AG08395 (cell line): Measurements from ENCODE around the gene GSG1L2.

Source experiments
- DNase-seq: peaks from one replicate; pipeline ENCODE4 v3.0.0; 2012; ENCODE audit warnings: mixed read lengths, low spot score

The GSG1L2 gene

DNA sequence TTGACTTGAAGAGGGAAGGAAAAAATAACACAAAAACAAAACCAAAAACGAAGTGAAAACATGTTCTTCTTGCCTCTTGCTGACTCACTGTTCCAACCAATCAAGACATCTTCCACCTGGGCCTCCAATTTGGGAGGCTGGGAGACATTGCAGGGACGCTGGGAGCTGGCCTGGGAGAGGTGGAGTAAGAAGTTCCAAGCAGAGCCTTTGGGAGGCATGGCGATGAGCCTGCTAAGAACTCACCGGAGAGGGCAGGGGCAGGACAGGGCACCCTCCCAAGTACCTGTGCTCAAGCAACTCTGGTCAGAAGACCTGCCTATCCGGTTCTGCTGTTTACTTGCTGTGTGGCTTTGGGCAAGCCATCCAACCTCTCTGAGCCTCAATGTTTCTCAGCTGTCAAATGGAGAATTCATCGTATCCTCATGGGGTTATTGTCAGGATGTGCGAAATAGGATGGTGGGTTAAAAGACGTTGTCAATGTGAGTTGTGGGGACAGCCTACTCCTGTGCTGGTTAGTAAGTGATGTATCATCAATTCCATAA lies 3.0 kb upstream of the GSG1L2 start:
- DNase-seq, result no peak

DNA sequence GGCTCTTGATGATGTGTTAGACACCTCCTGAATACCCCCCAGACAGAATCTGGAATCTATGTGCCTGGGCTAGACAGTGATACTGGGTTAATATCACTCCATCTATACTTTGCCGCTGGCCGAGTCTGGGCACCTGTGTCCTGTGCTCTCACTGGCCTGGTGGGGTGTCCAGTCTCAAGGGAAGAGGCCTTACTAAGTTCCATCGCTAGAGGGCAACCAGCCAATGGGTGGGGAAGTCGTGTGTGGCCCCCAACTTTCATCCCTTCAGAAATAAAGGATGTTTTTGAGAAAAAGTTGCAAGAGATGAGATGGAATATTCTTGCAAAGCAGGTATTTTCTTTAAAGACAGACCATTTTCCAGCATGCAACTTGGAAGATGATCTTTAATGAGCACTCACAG lies 2.2 kb upstream of the GSG1L2 start:
- DNase-seq, result no peak

DNA sequence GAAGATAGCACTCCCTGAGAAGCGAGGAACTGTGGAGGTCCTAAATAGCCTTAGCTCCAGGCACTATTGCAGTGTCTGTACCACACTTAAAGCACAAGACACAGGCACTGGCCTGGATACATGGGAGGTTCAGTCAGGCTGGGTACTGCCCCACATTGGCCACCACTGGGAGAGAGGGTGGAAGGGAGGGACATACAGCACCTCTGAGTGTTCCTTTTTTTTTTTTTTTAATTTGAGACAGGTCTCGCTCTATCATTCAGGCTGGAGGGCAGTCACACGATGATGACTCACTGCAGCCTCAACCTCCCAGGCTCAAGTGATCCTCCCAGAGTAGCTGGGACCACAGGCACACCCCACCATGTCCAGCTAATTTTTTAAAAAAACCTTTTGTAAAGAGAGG lies 1.4 kb downstream of the GSG1L2 start:
- DNase-seq, result no peak

DNA sequence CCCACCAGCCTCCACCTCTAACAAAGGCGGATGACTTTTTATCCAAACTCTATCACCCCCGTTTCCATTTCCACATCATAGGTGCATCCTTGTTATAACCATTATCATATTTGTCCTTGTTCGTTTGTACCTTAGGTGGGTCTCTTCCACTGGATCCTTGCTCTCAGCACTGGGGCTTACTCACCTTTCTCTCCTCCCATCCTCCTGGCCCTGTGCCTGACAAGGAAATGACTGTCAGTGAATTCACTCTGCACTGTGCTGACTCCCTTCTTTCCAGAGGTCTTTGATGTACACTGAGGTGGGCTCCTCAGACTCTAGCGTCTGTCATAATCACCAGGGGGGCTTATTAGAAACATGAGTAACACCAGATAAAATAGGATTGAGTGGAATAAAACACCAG lies 3.1 kb downstream of the GSG1L2 start:
- no peak for DNase-seq

DNA sequence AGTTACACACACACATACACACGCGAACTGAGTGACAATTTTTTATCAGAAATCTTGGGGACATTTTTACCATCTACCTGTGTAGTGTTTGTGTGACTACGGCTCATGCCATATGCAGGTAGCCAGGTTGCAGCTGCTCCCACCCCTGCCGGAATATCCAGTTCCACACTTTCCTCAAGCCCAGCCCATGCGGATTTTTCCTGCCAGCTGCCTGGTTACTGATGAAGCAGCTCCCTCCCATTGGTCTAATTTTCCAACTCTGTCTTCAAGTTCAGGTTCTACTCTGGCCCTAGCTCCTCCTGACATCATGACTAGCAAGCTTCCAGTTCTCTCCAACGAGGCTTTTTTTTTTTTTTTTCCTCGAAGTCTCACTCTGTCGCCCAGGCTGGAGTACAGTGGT lies 4.8 kb downstream of the GSG1L2 start:
- peak; percentile 38 for DNase-seq

DNA sequence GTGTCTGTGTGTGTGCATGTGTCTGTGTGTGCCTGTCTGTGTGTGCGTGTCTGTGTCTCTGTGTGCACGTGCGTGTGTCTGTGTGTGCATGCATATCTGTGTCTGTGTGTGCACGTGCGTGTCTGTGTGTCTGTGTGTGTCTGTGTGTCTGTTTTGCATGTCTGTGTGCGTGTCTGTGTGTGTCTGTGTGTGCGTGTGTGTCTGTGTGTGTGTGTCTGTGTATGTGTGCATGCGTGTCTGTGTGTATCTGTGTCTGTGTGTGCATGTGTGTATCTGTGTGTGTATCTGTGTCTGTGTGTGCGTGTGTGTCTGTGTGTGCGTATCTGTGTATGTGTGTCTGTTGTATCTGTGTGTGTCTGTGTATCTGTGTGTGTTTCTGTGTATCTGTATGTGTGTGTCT lies 5.4 kb downstream of the GSG1L2 start:
- no peak for DNase-seq

DNA sequence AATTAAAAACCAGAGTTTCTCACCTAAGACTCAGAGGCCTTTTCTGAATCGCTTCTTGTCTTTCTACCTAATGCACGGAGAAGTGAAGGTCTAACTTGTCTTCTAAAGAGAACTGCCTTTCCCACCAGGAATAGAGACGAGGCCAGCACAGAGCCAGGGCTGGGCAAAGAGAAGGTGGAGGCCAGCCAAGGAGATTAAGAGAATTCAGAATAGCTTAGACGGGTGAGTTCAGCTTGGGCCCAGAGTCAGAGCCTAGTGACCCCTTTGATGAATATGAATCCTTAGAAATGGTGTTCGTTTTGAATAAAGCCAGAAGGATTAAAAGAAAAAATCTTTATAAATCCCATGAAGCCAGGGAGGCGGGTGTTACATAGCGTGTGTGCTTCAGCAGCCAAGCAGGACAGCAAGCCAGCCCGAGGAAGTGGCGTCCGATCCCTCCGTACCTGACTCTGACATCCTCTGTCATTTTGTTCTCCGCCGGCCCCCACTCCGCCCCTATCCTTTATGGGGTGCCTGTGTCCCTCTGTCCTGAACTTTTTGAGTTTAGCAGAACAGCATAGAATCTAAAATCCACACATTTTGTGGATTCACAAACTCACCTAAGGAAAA lies 7.4 kb downstream of the GSG1L2 start:
- no peak for DNase-seq

DNA sequence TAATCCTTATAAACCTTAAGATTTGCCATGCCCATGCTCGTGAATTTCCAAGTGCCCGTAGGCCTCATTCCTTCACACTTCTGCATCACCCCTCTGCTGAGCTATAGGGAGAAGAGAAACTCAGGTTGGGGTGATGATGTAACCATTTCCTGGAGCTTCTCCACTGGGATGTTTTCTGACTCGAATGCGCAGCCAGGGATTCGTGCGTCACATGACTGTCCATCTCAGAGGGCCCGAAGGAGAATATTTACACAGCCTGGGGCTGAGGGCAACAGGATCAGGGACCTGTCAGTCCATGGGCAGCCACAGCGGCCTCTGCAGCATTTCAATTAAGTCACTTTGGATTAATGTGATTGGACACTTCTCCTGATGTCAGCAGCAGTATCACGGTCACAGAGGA lies 8.7 kb downstream of the GSG1L2 start:
- no peak for DNase-seq

DNA sequence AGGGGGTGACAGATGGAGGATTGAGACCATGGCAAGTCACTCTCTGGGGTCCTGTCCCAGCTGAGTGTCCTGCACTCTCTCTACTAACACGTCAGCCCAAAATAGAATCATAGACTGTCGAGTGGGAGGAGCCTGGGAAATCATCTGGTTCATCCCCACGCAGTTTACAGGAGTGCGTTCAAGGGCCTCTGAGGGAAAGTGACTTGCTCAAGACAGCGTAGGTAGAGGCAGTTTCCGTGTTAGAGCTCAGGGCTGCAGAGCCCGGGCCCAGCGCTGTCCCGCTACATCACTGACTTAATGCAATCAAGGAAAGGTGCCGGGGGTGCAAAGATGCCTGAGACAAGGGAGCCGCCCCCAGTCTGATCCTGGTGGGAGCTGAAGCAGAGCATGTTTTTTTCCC lies 10.3 kb downstream of the GSG1L2 start:
- DNase-seq, result no peak

DNA sequence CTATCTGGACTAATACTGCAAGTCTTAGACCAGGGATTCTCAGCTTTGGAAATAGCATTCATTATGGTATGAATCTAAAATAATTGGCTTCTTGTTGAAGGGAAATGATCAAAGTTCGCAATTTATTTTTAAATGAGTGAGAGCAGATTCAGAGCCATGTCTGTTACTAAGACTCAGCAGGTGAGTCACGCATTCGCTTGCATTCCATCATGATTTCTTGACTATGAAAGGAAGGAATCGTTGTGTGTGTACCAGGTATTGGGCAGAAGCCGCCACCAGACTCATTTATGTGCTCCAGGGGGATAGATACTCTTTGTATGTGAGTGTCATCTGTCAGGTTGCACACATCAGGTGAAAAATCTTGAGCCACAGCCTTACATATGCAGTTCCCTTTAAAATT lies 10.8 kb downstream of the GSG1L2 start:
- DNase-seq, result no peak

DNA sequence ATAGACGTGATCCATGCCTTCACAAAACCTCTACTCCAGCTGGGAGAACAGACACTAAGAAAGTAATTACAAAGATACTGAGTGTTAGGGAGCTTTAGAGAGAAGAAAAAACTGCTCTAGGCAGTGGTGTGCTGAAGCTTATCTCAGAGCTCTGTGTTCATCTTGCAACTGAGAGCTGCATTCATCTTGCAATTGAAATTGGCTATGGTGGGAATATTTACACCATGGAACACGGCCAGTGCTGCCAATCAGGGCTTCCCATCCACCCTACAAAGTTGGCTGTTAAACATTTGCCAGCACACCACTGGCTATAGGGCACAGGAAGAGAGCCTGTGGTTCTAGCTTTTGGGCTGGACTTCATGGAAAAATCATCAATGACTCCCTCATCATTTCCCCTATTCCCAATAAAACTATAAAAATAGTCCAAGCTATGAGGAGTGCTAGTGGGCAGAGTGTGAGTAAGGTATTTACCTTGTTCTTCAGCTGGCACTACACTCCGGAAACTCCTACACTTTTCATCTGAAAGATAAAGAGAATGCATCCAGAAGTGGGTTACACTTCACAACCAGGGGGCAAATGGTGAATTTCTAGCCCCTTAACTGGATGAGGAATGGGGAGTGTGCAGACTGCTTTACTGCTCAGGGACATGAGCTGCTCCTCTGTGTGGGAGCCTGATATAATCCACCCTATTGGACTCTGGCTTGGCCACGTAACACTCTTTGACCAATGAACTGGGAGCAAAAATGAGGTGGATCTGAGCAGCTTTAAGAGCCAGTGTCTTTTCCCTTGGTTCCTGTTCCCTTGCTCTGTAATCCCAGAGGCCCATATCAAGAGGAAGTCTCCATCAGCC lies 11.6 kb downstream of the GSG1L2 start:
- DNase-seq, result no peak

DNA sequence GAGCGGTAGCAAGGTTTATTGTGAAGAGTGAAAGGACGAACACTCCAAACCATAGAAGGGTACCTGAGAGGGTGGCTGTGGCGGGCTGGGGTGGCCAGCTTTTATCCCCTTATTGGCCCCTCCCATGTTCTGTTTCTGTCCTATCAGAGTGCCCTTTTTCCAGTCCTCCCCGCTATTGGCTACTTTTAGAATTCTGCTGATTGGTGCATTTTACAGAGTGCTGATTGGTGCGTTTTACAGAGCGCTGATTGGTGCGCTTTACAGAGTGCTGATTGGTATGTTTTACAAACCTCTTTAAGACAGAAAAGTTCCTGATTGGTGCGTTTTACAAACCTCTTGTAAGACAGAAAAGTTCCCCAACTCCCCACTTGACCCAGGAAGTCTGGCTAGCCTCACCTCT lies 12.5 kb downstream of the GSG1L2 start:
- no peak for DNase-seq

DNA sequence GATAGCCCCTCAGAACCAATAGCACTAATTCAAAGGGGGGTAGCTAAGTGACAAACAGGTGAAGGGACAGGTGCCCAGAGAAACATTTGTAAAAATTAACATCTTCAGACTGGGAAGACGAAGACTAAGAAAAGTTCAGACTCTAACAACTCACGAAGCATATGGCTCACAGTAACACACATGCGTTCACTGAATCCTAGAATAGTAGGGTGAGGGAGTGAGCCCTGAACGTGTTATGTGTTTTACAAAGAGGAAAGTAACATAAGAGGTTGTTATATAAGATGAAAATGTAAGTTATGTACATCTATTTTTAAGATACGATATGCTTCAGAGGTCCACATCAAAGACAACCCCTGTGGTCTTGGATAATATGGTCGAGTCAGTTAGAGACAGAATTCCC lies 15.2 kb downstream of the GSG1L2 start:
- DNase-seq, result no peak

DNA sequence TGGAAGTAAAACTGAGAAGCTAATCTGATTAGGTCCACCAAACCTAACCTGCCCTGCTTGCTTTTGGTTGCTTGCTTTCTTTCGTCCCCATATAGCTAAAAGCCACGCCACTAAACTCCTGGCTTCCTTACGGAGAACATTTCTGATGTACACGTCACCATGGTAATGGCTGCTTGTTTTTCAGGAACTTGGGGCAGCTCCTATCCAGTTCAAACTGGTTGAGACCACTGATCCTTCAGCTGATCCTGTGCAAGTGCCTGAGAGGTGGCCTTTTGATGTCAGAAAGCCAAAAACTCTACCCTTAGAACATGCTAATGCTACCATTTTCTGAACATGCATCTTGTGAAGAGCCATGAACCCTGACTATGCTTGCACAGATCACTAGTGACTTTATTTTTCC lies 16.1 kb downstream of the GSG1L2 start:
- DNase-seq, result no peak

DNA sequence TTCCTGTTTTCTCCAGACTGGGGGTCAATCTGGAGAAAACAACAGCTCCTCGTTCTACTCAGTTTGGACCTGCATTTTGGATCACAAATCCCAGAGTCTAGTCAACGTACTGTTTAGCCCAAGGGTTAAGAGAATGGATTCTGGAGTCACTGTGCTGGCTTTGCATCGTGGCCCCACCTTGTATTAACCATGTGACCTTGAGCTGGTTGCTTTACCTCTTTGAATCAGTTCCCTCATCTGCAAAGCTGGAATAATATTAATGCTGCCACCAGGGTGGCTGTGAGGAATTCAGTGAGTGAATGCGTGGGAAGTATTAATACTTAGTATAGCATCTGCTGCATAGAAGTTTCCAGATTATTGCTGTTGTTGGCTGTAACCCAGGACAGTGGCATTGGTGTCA lies 19.2 kb downstream of the GSG1L2 start:
- DNase-seq, result no peak

DNA sequence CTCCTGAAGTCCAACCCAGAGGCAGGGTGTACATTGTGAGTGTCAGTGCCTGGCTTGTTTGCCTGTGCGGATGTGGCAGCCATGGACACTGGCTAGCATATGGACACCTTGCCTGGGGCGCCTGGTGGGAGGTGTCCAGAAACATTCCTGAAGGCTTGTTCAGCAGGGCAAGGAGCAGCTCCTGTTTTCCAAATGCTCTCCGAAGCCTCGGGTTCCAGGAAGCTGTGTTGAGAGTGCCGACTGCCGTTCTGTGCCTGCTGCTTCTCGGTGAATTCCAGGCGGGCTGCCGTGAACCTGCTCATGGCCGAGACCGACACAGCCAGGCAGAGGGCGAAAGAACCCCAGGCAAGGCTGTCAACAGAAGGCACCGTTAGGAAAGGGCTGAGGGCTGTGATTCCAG lies 19.6 kb downstream of the GSG1L2 start:
- DNase-seq, result peak; percentile 31

DNA sequence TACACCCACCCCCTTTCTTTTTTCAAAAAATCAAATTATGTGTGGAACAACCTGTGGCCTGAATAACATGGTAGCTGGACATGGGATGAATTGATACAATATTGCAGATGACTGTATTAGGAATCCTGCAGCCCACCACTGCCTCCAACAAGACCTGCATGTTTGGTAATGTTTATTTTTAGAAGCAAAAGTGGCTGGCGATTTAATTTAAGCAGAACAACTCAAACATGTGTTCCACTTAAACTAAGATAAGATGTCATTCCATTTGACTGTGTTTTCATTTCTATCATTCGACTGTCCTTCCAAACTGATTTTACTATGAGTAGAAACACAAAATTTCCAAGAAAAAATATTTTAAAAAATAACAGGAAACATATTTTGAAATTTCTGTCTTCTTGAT lies 20.4 kb downstream of the GSG1L2 start:
- DNase-seq, result no peak

DNA sequence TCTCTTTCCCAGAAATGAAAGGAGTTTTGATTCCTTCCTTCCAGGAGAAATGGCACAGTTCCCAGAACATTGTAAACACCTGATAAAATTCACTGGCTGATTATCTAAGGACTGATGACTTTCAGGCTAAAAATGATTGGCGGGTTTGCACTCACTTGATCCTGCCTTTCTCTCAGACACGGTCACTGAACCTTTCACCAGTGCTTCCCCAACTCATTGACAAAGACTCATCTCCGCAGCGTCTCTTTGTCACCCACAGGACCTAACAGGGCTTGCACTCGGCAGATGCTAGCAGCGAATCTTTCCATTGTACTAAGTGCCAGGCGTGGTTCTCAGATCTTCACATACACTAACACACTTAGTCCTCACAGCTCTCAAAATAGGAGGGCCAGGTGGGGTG lies 23.2 kb downstream of the GSG1L2 start:
- DNase-seq, result no peak

DNA sequence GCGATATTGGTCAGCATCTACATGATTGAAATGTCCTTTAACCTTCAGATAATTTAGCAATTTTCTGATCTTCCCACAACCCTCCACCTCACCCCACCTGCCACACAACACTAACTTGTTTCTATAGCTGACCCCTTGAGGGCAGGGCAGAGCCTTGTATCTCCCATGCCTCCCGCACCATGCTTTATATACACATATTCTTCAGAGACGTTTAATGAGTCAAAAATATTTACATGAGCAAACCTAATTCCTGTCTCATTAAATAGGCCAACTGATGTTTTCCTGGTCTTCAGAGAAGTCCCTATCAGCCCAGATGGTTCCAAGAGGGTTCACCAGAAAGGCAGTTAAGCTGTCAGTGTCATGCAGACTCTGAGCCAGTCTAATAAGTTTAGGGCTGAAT lies 23.9 kb downstream of the GSG1L2 start:
- DNase-seq, result no peak

DNA sequence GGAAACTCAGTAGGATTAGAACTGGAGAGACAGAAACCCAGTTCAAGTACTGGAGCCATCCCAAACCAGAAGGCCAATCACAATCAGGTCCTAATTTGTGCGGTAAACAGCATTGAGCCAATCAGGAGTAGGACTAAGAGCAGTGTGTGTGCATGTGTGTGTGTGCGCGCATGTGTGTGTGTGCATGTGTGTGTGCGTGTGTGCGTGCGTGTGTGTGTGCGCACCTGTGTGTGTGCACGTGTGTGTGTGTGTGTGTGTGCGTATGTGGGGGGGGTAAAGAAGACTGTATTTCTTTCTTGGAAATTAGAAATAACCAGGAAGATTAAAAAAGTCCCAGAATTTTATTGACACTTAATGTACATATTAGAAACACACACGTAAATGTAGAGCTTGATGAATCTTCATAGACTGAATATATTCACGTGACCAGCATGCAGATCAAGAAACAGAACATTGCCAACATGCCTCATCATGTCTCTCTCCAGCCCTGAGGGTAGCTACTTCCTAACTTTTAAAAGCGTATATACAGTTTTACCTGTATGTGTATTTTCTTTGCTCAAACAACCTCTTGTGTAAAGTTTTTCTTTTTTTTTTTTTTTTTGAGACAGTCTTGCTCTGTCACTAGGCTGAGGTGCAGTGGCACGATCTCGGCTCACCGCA lies 29.6 kb downstream of the GSG1L2 start:
- DNase-seq, result no peak

DNA sequence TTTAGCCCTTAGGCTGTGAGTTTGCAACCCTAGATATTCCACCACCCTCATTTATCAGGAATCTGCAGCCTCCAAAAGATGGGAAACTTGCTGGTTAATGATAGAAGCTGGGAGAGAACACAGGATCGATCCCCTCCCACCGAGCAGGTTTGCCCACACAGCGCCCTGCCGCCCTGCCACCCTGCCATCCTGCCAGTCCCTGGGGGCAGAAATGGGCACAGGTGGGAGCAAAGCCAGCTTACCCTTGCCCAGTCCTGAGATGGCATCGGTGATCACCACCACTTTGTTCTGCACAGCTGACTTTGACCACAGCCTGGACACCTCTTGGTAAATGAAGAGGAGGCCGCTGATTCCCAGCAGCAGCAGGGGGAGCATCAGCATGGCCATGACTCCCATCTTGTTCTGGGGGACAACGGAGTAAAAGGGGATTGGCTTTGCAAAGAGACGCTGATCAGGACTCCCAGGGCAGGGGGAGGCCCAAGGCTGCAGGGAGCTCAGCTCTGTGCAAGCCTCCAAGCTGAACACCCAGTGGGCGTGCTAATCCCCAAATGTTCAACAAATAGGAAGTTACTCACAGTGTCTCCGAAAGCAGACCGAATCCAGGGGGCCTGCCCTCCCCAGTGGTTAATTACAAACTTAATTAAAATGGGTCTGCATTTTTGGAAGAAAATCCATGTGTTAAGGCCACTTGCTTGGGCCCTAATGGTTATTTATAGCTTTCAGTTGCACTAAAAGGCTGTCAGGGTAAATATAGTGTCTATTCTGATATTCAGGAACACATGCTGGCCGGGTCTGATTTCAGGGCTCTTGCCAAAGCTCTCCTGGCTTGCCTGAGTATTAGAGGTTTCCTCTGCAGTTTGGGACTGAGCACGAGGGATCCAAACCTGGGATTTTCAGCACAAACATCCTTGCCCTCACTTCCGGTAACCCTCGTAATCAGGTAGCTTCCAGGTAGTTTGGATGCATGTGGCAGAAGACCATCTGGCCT lies 30.7 kb downstream of the GSG1L2 start, which contains the start of gene DHRS7C:
Gene DHRS7C (minus strand): TSS at position 704 of the 988 bp plus-strand sequence. CDS start 308 bp downstream, at position 396.
- no peak for DNase-seq

DNA sequence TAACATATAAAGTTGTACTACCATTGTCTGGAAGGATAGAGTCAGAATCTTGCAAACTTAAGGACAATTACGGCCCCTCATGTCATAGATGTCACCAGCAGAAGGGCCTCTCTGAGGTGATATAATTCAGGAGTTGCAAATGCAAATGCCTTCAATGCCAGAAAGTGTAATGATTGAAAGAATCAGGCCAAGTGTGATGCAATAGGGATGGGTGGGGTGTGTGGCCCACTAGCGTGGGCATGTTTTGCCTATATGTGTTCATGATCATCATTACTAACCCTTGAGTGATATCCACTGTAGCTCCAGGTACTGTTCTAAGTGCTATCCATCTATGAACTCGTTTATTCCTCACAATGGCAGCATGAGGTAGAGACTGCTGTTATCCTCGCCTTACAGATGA lies 31.6 kb downstream of the GSG1L2 start:
- no peak for DNase-seq
